Adrenal gland (tissue), 12 donors: ENCODE measurements around the gene TAF3. TPM values are rescaled to one million over a fixed set of nuclear protein-coding genes. Genes with fewer than 3 reads are reported as not detected.

Experiments
- DNase-seq, 7 donors: peaks; one replicate each; pipeline ENCODE4 v3.0.0-alpha.2; 2019 to 2020
- H3K27ac ChIP-seq, 5 donors: fragments of 200-600 bp; sonication (generic) in 4 of 5; 1 replicate in 3 of 5; 2 replicates in 2 of 5; pipeline versions ENCODE4 v1.5.1 to v1.8.0; 2016 to 2020; ENCODE audit warnings: mild to moderate bottlenecking in 1 of 5
- H3K27me3 ChIP-seq: fragments of 200-600 bp; 2 replicates; pipeline ENCODE4 v1.8.0; 2021
- H3K36me3 ChIP-seq, 2 donors: fragments of 200-600 bp; replicated peaks in 1 of 2; 1 replicate in 1 of 2; 2 replicates in 1 of 2; pipeline versions ENCODE4 v1.5.1 to v1.8.0; 2018 to 2022
- H3K4me1 ChIP-seq, 2 donors: fragments of 200-600 bp; replicated peaks in 1 of 2; 1 replicate in 1 of 2; 2 replicates in 1 of 2; pipeline versions ENCODE4 v1.5.1 to v1.8.0; 2018 to 2021
- H3K4me3 ChIP-seq, 4 donors: fragments of 200-600 bp; sonication (generic) in 3 of 4; one replicate each; pipeline ENCODE4 v1.5.1; 2016 to 2018
- H3K9me3 ChIP-seq, 3 donors: fragments of 200-600 bp; sonication (generic) in 1 of 3; replicated peaks in 1 of 3; 1 replicate in 2 of 3; 2 replicates in 1 of 3; pipeline versions ENCODE4 v1.5.1 to v1.8.0; 2016 to 2021
- POLR2A ChIP-seq, 2 donors: fragments of 450-650 bp; IDR thresholded peaks; one replicate each; pipeline ENCODE4 v1.6.1; 2017; ENCODE audit warnings: antibody characterized with exemption in 2 of 2, mild to moderate bottlenecking in 2 of 2, moderate library complexity in 1 of 2
- WGBS, 4 donors: extraction: QIAGEN DNeasy Blood & Tissue Kit in 2 of 4; methylation state at CpG; one replicate each; pipeline versions ENCODE4 v1.1.5 to v1.1.7; 2013 to 2017; 5-methylcytosine and 5-hydroxymethylcytosine counted together
- intact Hi-C, 2 donors: fragments of 100-400 bp; cut with DNase I; formaldehyde crosslinking; loops; one replicate each; pipeline versions ENCODE4 v1.14.1 to v1.15.0; 2022 to 2023
- polyA plus RNA-seq, 3 donors: library from polyadenylated mRNA; stranded (reverse); fragments of 200-250 nt in 2 of 3; fragments of 350-450 nt in 1 of 3; fragmentation: Illumina TruSeq in 1 of 3; extraction: RNeasy Lipid Tissue Mini Kit (QIAGEN cat#74804) in 1 of 3; gene quantifications; one replicate each; pipeline ENCODE4 v1.2.3, GENCODE V29; 2013 to 2014
- total RNA-seq, 9 donors: library from RNA; depleted of rRNA in 4 of 9; stranded (reverse); fragments of >200 nt in 4 of 9; fragments of 120-200 nt in 1 of 9; fragmentation: NEBNext Ultra II Directional in 1 of 9; extraction: Animal tissue kit (Norgen Biotek cat#: 25700) in 1 of 9; gene quantifications; one replicate each; pipeline versions ENCODE4 v1.1.0 to v1.2.4, GENCODE V29; 2013 to 2023
- TF ChIP-seq, protein P1 (sequence below), 6 experiments: fragments of 450-650 bp in 4 of 6; fragments of 200-600 bp in 2 of 6; sonication (generic) in 1 of 6; IDR thresholded peaks; 1 replicate in 5 of 6; 2 replicates in 1 of 6; pipeline versions ENCODE4 v1.5.1 to v1.8.0; 2016 to 2021; ENCODE audit warnings: antibody characterized with exemption in 6 of 6, mild to moderate bottlenecking in 2 of 6, moderate library complexity in 1 of 6
- donor health status: healthy with polysubstance abuse.
- donor health status: Bipolar disorder and iron deficiency.
- donor health status: DM: yes; HTN: yes; CAD: no.
- donor health status: DM: no; HTN: no; CAD: no.
- donor health status: DM: no; HTN: no; CAD: no.
- donor health status: DM: yes; HTN: yes; CAD: no.

Gene TAF3
- total and polyA plus RNA-seq, 12 donors: 3.5 to 16.6 (median 7.6) TPM

- Histone ChIP-seq H3K27ac (no peak overlapping the region), H3K36me3 (no peaks in the 10 kb centered on the region), H3K9me3 (no peaks in the 10 kb centered on the region), H3K4me3 (no peak overlapping the region), H3K4me1 (no peaks in the 10 kb centered on the region), H3K27me3 (no peaks in the 10 kb centered on the region)
- DNase-seq: no peak
- intact Hi-C loops: no loop called here
- no peak for TF ChIP-seq POLR2A (IDR thresholded peaks at IDR 0.05)
- TF ChIP-seq, protein P1, sequence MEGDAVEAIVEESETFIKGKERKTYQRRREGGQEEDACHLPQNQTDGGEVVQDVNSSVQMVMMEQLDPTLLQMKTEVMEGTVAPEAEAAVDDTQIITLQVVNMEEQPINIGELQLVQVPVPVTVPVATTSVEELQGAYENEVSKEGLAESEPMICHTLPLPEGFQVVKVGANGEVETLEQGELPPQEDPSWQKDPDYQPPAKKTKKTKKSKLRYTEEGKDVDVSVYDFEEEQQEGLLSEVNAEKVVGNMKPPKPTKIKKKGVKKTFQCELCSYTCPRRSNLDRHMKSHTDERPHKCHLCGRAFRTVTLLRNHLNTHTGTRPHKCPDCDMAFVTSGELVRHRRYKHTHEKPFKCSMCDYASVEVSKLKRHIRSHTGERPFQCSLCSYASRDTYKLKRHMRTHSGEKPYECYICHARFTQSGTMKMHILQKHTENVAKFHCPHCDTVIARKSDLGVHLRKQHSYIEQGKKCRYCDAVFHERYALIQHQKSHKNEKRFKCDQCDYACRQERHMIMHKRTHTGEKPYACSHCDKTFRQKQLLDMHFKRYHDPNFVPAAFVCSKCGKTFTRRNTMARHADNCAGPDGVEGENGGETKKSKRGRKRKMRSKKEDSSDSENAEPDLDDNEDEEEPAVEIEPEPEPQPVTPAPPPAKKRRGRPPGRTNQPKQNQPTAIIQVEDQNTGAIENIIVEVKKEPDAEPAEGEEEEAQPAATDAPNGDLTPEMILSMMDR (IDR thresholded peaks at IDR 0.05): no peak
These were observed 14.9 kb downstream of the TAF3 start for GRCh38 chr10:7833210-7833609.

DNA sequence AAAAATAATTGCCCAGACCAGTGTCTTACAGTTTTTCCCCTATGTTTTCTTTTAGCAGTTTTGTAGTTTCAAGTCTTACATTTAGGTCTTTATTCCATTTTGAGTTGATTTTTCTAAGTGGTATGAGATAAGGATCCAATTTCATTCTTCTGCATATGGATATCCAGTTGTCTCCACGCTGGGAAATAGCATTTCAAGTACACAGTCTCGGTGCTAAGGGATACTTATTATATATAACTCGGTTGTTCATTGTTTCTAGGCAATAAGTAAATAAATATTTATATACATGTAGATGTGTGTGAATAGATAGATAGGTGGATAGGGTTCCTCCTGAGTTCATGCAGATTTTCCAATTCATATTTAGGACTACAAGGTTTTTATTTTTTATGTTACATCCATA is 16.0 kb downstream of the TAF3 start:
- no peaks in the 10 kb centered on the region for H3K36me3 ChIP-seq
- TF ChIP-seq, protein P1 (IDR thresholded peaks at IDR 0.05): no peak
- no peak for TF ChIP-seq POLR2A (IDR thresholded peaks at IDR 0.05)
- intact Hi-C loops: no loop called here
- peaks cover 0 to 1% of the 10 kb centered on the region in 2 donors for H3K4me1 ChIP-seq
- no peak overlapping the region for H3K4me3 ChIP-seq
- H3K27me3 ChIP-seq: no peaks in the 10 kb centered on the region
- no peak for DNase-seq
- no peaks in the 10 kb centered on the region for H3K9me3 ChIP-seq
- WGBS, 4 donors: 92 to 100% (median 96%) methylated on average over 3 of the region's 3 CpGs
- H3K27ac ChIP-seq: no peak overlapping the region

GRCh38 chr10:7836571-7836970 is 18.3 kb downstream of the TAF3 start:
- H3K36me3 ChIP-seq: no peaks in the 10 kb centered on the region
- TF ChIP-seq, protein P1 (IDR thresholded peaks at IDR 0.05): no peak
- no peak for TF ChIP-seq POLR2A (IDR thresholded peaks at IDR 0.05)
- 76 to 82% (median 80%) methylated on average over 2 of the region's 2 CpGs for WGBS, 4 donors
- intact Hi-C loops: no loop called here
- no peak overlapping the region for H3K4me3 ChIP-seq
- H3K27ac ChIP-seq: no peak overlapping the region
- H3K4me1 ChIP-seq: peaks cover 0 to 6% of the 10 kb centered on the region in 2 donors
- H3K9me3 ChIP-seq: no peaks in the 10 kb centered on the region
- DNase-seq: no peak
- no peaks in the 10 kb centered on the region for H3K27me3 ChIP-seq

DNA sequence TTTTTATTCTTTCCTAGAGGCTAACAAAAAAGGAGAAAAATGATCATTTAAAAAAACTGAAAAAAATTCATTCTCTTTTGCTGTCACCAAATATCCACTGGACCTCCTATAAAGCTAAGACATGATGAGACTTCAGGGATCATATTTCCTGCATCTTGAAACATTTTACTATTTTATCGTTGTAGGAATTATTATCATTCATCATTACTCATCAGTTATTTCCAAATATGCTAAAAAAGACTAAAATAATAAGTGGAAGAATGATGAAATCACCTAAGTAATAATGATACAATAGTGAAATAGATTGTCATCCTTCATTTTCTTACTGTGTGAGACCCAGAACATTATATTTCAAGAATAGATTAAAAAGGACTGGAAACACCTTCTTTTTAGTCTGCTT is 28.3 kb downstream of the TAF3 start:
- intact Hi-C loops: no loop called here
- Histone ChIP-seq H3K4me3 (no peak overlapping the region), H3K27ac (no peak overlapping the region), H3K27me3 (no peaks in the 10 kb centered on the region), H3K36me3 (no peaks in the 10 kb centered on the region), H3K4me1 (peaks cover 0 to 6% of the 10 kb centered on the region in 2 donors), H3K9me3 (no peaks in the 10 kb centered on the region)
- WGBS, 4 donors: 41 to 55% (median 48%) methylated on average over 1 of the region's 1 CpG
- no peak for DNase-seq
- TF ChIP-seq, protein P1 (IDR thresholded peaks at IDR 0.05): no peak
- no peak for TF ChIP-seq POLR2A (IDR thresholded peaks at IDR 0.05)
